ENCODE data around the gene TMEM178B.

GRCh38 chr7:141113131-141113530 is 39.3 kb downstream of the TMEM178B start:
- TF ChIP-seq CTCF (IDR thresholded peaks at IDR 0.05) (no peak), POLR2AphosphoS5 (IDR thresholded peaks at IDR 0.05) (no peak)

Data from sigmoid colon (tissue), 4 donors.